BE2C (cell line): ENCODE results near the gene TMEM132C.

ENCODE experiments used
- DNase-seq: peaks from one replicate; pipeline ENCODE4 v3.0.0-alpha.2; 2020
- H3K27me3 ChIP-seq: fragments of 250-450 bp; sonication (Bioruptor Pico); 2 replicates; pipeline ENCODE4 v1.5.1; 2020; ENCODE audit warnings: mild to moderate bottlenecking
- H3K36me3 ChIP-seq: fragments of 250-450 bp; sonication (Bioruptor Pico); 2 replicates; pipeline ENCODE4 v1.5.1; 2020; ENCODE audit warnings: mild to moderate bottlenecking
- H3K4me1 ChIP-seq: fragments of 250-450 bp; sonication (Bioruptor Pico); 2 replicates; pipeline ENCODE4 v1.5.1; 2020
- H3K4me3 ChIP-seq: 2 replicates; pipeline ENCODE4 v1.5.1; 2011; ENCODE audit warnings: low read depth, low read length
- H3K9me3 ChIP-seq: fragments of 250-450 bp; sonication (Bioruptor Pico); 2 replicates; pipeline ENCODE4 v1.5.1; 2020
- TF ChIP-seq, protein P1 (sequence below): IDR thresholded peaks from 2 replicates; pipeline ENCODE4 v1.5.1; 2012; ENCODE audit warnings: mild to moderate bottlenecking, low read depth, low read length

Gene TMEM132C

DNA sequence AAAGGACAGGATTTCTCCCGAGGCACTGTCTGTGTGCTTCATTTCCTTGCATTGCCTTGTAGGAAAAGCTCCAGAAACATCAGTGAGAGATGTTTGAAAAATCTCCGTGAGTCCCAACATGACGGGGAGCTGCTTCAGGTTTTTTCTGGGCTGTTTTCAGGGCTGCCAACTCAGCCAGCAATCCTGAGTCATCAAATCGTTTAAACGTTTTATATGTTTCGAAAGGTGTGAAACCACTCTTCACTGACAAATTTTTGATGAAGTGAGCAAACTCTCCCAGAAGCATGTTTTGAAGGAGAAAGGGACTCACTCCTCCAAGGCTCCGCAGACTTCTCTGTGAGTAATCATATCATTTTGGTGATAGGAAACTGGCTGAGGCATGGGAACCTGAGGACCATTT, 240.5 kb downstream of the TMEM132C start:
- TF ChIP-seq, protein P1, sequence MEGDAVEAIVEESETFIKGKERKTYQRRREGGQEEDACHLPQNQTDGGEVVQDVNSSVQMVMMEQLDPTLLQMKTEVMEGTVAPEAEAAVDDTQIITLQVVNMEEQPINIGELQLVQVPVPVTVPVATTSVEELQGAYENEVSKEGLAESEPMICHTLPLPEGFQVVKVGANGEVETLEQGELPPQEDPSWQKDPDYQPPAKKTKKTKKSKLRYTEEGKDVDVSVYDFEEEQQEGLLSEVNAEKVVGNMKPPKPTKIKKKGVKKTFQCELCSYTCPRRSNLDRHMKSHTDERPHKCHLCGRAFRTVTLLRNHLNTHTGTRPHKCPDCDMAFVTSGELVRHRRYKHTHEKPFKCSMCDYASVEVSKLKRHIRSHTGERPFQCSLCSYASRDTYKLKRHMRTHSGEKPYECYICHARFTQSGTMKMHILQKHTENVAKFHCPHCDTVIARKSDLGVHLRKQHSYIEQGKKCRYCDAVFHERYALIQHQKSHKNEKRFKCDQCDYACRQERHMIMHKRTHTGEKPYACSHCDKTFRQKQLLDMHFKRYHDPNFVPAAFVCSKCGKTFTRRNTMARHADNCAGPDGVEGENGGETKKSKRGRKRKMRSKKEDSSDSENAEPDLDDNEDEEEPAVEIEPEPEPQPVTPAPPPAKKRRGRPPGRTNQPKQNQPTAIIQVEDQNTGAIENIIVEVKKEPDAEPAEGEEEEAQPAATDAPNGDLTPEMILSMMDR: no peak
- Histone ChIP-seq H3K4me3 (no peak overlapping the region), H3K4me1 (no peaks in the 10 kb centered on the region), H3K27me3 (no peaks in the 10 kb centered on the region), H3K36me3 (no peaks in the 10 kb centered on the region), H3K9me3 (no peaks in the 10 kb centered on the region; the same call in none of the 2 replicates)
- DNase-seq: no peak

DNA sequence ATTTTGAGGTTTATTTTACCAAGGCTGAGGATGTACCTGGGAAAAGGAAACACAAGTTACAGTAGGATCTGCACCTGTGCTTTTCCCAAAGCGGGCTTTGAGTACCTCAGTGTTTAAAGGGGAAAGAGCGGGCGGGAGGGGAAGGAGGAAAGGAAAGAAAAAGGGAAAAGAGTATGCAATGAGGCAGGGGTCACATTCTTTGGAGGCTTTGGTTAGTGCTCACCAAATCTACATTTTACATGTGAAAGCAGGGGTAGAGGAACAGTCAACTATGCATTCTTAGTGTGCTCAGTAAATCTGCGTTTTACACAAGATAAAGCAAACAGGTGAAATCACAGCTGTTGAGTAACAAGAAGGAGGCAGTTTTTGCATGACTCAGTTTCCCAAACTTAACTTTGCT, 242.2 kb downstream of the TMEM132C start:
- TF ChIP-seq, protein P1: no peak
- H3K4me1 ChIP-seq: no peaks in the 10 kb centered on the region
- DNase-seq: no peak
- H3K36me3 ChIP-seq: no peaks in the 10 kb centered on the region
- no peaks in the 10 kb centered on the region for H3K27me3 ChIP-seq
- H3K4me3 ChIP-seq: no peak overlapping the region
- H3K9me3 ChIP-seq: no peaks in the 10 kb centered on the region; the same call in none of the 2 replicates

GRCh38 chr12:128510511-128510910, 243.5 kb downstream of the TMEM132C start:
- Histone ChIP-seq H3K27me3 (no peaks in the 10 kb centered on the region), H3K4me3 (no peak overlapping the region), H3K36me3 (no peaks in the 10 kb centered on the region), H3K4me1 (no peaks in the 10 kb centered on the region), H3K9me3 (no peaks in the 10 kb centered on the region; the same call in none of the 2 replicates)
- DNase-seq: no peak
- TF ChIP-seq, protein P1: no peak

DNA sequence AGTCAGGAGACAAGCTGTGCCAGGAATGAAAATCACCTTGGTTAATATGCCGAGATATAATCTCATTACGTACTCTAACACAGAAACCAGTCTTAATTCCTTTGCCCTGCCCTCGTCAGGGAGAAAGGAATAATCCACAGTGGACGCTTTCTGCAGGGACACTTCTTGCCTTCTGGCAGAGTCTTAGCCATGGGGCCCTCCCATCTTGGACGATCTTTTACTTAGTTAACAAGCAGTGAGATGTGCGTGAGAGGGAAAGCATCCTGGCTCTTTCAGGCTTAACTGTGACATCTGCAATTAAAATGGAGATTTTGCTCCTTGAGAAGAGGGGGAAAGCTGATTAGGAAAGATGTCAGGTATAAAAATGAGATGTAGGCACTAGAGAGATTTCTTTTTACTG, 246.4 kb downstream of the TMEM132C start:
- Histone ChIP-seq H3K27me3 (no peaks in the 10 kb centered on the region), H3K9me3 (no peaks in the 10 kb centered on the region; the same call in 1 of the 2 replicates), H3K36me3 (no peaks in the 10 kb centered on the region), H3K4me3 (no peak overlapping the region), H3K4me1 (no peaks in the 10 kb centered on the region)
- TF ChIP-seq, protein P1: no peak
- DNase-seq: no peak

DNA sequence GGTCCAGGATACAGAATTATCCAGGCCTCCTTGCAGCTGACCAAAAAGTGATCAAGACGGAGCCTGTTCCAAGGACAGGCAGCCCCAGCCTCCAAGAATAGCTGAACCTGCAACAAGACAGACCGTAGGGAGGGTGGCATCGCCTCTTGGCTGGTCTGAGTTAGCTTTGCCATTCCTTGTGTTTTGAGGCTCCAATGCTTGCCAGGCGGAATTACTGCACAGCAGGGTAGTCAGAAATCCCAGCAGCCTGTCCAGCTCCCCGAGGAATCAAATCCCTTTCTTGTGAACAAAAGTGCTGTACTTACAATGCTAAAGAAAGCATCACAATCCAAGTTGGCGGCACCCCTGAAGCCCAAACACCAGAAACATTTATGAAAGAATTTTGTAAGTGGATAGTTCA, 246.9 kb downstream of the TMEM132C start:
- no peaks in the 10 kb centered on the region for H3K27me3 ChIP-seq
- TF ChIP-seq, protein P1: no peak
- no peaks in the 10 kb centered on the region; the same call in 1 of the 2 replicates for H3K9me3 ChIP-seq
- no peak for DNase-seq
- no peak overlapping the region for H3K4me3 ChIP-seq
- H3K4me1 ChIP-seq: no peaks in the 10 kb centered on the region
- no peaks in the 10 kb centered on the region for H3K36me3 ChIP-seq

- no peaks in the 10 kb centered on the region for H3K4me1 ChIP-seq
- no peaks in the 10 kb centered on the region for H3K9me3 ChIP-seq
- TF ChIP-seq, protein P1: no peak
- H3K36me3 ChIP-seq: no peaks in the 10 kb centered on the region
- H3K4me3 ChIP-seq: no peak overlapping the region
- no peak for DNase-seq
- no peaks in the 10 kb centered on the region for H3K27me3 ChIP-seq
Observed at GRCh38 chr12:128518644-128519043, 251.7 kb downstream of the TMEM132C start.
